ENCODE data around the gene ARHGEF17. TPM values are rescaled to one million over a fixed set of nuclear protein-coding genes. Genes with fewer than 3 reads are reported as not detected.

Gene ARHGEF17
- total RNA-seq, 1 donor from 2014 or later, result 51.5 TPM

DNA sequence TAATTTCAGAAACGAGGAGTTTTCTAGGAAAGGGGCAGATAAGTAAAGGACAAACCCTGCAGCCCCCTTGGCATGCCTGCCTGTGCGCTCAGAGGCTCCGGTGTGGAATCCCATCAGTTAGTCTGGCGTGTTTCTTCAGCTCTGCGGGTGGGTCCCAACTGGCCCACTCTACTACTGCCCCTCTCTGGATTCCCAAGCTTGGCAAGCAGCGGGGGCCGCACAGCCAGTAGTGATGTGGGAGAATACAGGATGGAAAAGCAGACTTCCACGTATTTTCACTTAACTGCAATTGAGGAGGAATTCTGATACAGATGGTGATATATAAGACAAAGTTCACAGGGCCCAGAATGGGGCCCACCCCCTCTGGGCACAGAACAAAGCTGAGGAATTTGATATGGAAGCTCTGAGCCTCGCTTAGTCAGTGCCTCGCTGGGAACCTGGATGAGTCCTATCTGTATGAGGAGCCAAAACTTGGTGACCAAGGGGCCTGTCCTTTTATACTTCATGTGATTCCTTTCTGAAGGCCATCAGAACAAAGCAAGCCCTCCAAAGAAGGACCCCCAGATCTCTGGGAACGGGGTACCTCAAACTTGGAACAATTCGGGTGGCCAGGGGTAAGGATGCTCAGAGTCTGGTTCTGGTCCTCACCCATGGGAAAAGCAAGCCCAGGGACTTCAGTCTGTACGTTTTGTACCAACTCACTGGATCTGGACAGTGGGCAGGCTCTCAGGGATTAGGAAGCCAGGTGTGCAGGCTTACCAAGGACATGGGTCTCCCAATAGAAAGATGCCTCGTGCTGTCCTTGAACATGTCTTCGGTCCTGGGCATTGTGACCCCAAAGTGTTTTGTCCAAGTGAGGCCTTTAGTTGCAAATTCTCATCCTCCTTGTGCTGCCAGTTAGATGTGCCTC, 94.1 kb downstream of the ARHGEF17 start:
- intact Hi-C loops (cut with DNase I), result loop anchor here (10.0 kb wide), 1 partner anchor 223 kb away; no protein-coding TSS in a partner anchor
- no peak for DNase-seq
- no peak for ATAC-seq (ENCODE audit: poor library complexity)

DNA sequence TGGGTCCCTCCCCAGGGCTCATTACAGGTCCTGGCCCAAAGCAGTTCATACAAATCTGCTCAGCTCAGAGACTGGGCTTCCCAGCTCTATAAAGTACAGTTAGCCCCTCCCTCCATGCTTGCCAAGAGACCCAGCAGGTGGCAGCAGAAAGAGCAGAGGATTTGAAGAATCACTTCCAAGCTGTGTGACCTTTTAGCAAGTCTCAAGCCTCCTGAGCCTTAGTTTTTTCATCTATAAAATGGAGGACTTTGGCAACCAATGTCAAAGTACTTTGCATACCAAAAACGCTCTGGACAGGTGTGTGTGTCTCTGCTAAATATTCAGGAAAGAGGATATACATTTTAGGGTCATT, 94.7 kb downstream of the ARHGEF17 start:
- ATAC-seq (ENCODE audit: poor library complexity) (no peak), DNase-seq (no peak)
- intact Hi-C loops (cut with DNase I), result loop anchor here (10.0 kb wide), 1 partner anchor 222 kb away; no protein-coding TSS in a partner anchor

DNA sequence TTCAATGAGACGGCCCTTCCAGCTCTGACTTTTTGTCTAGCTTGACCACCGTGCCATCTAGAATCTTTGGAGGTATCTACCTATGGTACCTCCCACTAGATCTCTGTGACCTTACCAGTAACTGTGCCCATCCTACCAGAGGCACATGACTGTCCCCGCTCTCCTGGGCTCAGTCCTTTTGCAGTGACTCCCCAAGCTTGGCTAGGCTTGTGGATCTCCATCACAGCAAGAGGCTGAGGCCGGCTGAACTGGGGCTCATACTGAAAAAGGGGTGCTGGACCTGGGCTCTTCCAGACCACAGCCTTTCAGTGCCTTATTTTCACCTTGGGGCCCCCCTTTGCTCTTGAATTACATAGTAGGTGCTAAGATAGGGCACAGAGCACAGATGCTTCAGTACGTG, 95.5 kb downstream of the ARHGEF17 start:
- DNase-seq (no peak), ATAC-seq (ENCODE audit: poor library complexity) (peak; percentile 13)
- intact Hi-C loops (cut with DNase I), result loop anchor here (10.0 kb wide), 1 partner anchor 221 kb away; no protein-coding TSS in a partner anchor

DNA sequence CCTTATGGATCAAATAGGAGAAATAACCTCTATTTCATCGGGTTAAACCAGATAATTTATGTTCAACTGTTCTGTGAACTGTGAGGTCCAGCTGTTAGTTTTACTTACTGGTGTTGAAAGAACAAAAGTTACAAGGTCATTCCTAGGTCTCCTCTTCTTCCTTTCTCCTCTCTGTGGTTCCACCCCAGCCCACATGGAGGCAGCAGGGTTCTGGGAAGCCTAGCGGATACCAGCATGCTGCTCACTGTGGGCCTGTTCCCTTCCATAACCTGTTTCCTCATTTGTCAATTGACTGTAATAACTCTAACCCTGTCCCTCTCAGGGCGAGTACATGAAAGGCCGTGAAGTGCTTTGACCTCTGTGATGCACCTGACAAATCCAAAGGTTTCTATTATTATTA, 96.0 kb downstream of the ARHGEF17 start:
- intact Hi-C loops (cut with DNase I), result loop anchor here (10.0 kb wide), 1 partner anchor 221 kb away; no protein-coding TSS in a partner anchor
- DNase-seq, result peak; percentile 83

DNA sequence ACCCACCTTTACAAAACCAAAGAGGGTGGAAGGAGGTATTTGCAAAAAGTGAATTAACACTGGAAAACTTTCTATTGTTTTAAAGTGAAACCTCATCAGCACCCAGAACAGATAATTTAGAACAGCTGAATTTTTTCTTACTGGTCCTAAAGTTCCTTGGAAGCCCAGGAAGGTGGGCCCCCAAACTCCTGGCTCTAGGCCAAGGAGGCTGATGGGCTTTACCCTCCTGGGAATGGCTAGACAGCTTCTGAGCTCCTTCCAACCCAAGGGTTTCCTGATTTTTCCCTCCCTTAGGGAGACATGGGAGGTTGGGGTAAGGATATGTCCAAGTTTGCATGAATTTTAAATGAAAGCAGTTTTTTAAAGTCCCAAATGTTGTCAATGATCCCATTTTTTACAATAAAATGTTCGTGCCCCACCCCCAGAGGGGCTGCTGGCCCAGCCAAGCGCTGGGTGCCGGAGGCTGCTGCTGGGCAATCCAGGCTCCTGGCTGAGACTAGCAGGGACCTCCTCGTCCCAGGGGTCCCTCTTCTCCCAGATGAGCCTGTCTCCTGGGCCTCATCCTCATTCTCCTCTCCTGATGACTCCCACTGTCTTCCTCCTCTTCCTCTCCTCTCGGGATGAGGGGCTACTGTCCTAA, 96.5 kb downstream of the ARHGEF17 start:
- ATAC-seq (ENCODE audit: poor library complexity), result no peak

More for the DNA sequence above, 96.0 kb downstream of the ARHGEF17 start:
- ATAC-seq (ENCODE audit: poor library complexity), result peak; percentile 93

DNA sequence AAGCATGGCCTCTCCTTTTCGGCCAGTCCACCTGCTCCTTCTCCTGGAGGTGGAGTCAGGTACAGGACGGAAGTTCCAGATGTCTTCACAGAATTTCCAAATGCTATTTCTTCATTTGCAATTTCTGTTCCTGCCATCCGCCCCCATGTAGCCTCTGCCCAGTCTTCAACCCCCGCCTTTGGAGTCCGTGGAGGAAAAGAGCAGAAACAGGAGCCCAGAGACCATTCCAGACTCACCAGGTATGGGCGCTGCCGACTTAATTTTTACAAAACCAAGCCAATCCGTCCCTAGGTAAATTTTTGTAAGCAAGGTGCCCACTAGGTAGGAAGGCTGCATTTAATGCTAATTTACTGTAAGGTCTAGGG, 97.1 kb downstream of the ARHGEF17 start:
- intact Hi-C loops (cut with DNase I), result loop anchor here (10.0 kb wide), 1 partner anchor 220 kb away; no protein-coding TSS in a partner anchor
- DNase-seq (no peak), ATAC-seq (ENCODE audit: poor library complexity) (no peak)

More for the DNA sequence above, 96.5 kb downstream of the ARHGEF17 start:
- intact Hi-C loops (cut with DNase I), result loop anchor here (10.0 kb wide), 1 partner anchor 220 kb away; no protein-coding TSS in a partner anchor
- no peak for DNase-seq

DNA sequence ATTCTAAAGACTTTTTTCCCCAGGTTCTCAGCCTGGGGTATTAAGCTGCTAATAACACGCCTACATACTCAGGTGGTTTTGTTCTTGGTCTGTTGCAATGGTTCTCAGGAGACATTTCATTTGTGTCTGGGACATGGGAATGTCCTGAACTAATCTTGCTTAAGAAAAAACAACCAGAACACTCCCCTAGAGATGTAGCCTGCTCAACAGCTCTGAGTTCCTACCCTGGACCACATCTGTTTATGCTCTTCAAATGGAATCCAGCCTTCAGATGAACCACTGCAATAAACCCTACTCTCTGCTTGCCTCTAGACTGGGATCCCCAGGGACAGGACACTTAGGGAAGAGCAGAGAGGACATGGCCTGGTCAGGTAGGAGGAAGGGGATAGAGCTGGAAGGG, 98.1 kb downstream of the ARHGEF17 start:
- ATAC-seq (ENCODE audit: poor library complexity), result no peak
- DNase-seq, result no peak
- intact Hi-C loops (cut with DNase I), result loop anchor here (10.0 kb wide), 1 partner anchor 219 kb away; no protein-coding TSS in a partner anchor

DNA sequence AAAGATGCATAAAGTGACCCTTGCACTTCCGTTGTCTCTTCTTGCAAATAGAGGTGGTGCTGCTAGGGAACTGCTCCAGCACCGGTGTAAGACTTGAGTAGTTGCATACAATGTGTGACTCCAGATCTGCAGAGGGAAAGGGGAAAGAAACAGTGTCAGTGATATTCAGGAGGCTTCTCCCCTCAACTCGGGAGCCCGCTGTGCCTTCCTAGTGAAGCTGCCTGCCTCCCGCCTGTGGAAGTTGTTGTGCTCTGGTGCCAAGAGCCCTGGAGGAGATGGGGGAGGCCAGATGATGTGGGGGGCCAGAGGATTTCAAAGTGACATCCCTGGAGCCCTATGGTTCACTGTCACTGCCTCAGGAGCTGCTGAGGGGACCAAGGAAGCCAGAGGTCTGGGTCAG, 98.5 kb downstream of the ARHGEF17 start:
- ATAC-seq (ENCODE audit: poor library complexity) (no peak), DNase-seq (no peak)
- intact Hi-C loops (cut with DNase I), result loop anchor here (10.0 kb wide), 1 partner anchor 218 kb away; no protein-coding TSS in a partner anchor

DNA sequence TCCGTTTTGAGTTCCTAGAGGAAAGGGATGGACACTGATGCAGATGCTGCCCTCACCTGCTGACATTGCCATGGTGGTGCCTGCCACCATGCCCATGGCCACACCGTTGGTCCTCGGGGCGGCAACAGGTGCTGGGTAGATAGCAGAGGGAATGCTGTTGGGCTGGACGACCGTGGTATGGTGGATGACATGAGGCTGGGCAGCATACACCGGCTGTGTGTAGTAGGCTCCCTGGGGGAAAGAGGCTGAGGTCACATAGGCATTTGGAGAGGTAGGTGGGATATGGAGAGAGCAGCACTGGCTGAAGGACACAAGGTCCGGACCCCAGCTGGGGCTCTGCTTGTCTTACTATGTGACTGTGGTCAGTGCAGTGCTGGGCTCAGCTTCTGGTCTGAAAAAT, 101.4 kb downstream of the ARHGEF17 start:
- intact Hi-C loops (cut with DNase I), result loop anchor here (10.0 kb wide), 1 partner anchor 215 kb away; no protein-coding TSS in a partner anchor
- DNase-seq (no peak), ATAC-seq (ENCODE audit: poor library complexity) (no peak)

DNA sequence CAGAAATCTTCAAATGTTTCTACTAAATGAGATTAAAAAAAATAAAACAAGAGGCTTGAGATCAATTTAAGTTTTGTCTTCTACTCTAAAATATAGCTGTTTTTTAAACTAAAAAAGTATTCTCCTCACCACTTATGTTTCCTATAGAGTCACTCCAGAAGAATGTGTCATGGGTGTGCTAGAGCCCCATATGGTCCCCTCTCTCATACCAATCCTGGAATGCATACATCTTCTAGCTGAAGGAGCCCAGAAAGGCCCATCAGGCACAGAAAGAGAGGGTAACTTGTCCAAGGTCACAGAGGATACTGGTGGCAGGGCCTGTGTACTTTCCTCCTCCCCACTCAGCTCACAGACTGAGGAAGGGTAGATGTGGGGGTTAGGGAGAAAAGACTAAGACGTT, 102.6 kb downstream of the ARHGEF17 start:
- no peak for ATAC-seq (ENCODE audit: poor library complexity)
- intact Hi-C loops (cut with DNase I), result loop anchor here (2.0 kb wide), 1 partner anchor 242 kb away; no protein-coding TSS in a partner anchor
- DNase-seq, result no peak

DNA sequence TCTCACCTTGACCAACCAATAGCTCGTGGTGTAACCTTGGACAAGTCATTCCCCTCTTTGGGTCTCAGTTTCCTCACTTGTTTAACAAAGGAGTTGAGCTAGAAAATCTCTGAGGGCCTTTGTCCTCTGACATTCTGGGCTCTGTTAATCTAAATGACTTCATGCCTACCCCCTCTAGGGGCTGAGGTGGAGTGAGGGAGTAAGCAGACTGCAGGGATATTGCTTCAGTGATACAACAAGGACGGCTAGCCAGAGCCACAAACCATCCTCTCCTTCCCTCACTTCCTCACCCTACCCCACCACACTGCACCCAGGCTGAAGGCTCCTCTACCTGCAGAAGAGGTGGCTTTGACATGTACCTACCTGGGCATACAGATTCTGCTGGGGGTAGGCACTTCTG, 103.0 kb downstream of the ARHGEF17 start:
- no peak for ATAC-seq (ENCODE audit: poor library complexity)

DNA sequence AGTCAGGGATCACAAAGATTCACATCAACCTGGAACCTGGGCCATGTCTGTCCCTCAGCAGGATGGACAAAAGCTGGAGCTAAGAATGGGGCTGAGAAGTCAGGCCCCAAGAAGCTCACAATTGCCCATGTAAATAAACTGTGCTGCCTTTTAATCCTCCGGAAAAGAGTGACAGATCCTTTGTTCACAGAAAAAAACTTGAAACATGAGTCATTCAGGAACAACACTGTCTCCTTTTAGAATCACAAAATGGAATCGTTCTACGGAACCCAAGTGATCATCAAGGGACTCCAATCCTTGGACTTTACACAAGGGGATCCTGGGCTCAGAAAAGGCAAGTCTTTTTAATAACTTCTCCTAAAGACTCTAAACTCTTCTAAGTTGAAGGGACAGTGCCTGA, 104.2 kb downstream of the ARHGEF17 start:
- intact Hi-C loops (cut with DNase I), result no loop called here
- no peak for ATAC-seq (ENCODE audit: poor library complexity)
- DNase-seq, result no peak

More for the DNA sequence above, 103.0 kb downstream of the ARHGEF17 start:
- intact Hi-C loops (cut with DNase I), result loop anchor here (2.0 kb wide), 1 partner anchor 242 kb away; no protein-coding TSS in a partner anchor
- DNase-seq, result no peak

DNA sequence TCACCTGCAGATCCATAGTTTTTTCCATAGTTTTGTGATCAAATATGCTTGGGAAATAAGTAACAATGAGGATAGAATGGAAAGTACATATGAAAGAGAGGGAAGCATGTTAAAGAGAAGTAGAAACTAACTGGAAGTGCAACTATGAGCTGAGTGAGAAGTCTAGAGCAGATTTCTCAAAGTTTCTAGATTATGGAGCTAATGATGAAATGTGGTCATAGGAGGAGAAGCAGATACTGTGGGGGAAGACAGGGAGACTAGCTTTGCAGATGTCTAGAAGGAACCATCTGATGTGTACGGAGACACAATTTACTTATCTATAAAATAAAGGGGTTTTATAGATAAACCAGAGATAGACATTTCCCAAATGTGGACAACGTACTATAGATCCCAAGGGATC, 105.2 kb downstream of the ARHGEF17 start:
- no peak for ATAC-seq (ENCODE audit: poor library complexity)
- intact Hi-C loops (cut with DNase I), result no loop called here
- no peak for DNase-seq

DNA sequence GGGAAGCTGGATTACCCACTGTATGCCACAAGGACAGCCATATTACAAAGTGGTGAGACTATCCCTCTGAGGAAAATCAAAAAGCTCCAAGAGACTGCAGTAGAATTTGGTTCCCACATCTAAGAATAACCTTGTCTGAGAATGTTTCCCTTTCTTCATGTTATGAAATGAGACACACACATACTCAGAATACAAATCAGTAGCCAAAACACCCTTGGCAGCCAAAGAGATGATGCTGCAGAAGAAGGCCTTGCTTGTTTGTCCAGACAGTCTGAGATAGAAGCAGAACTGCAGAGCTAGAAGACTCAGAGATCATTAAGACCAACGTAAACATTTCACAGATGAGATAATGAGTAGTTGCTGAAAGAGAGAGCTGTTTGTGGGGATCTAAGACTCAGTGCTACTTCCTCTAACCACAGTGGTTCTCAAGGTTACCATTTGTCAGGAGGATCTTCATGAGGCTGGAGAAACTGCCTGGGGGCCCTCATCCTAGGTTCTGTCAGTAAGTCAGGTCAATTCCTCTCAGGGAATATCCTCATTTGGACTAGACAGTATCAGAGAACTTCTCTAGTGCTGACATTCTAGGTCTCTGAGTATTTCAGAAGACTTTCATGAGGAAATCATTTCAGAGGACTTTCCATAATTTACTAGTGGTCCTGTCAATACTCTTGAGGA, 107.0 kb downstream of the ARHGEF17 start:
- intact Hi-C loops (cut with DNase I), result no loop called here
- no peak for ATAC-seq (ENCODE audit: poor library complexity)
- no peak for DNase-seq

DNA sequence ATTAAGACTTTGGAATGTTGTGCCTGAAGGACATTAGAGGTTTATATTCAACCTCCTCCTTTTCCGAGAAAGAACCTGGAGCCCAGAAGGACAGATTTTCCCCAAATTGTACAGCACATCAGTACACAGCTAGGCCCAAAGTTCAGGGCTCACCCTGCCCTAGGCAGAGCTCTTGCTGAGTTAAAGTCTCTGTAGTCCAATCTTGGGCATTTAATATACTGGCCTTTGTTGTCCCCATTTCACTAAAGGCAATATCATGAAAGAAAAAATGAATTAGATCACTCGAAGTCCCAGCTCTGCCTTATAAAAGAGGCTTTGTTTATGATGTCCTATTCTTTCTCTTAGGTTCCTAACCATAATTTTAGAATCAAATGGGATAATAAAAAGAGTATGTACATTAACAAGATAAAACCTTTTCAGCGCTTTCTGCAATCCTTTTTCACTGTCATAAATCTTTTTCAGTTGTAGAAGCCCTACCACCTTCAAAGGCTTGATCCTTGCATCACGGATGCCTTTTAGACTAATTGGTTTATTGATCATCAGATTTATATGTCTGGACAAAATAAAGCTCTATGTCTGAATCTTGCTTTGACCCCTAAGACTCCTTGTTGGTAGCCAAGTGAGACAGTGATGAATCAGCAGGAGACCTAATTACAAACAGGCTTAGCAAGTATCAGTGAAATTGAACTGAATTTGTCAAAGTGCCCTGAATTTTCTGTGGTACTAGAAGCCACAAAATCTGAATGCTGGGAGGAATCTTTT, 108.0 kb downstream of the ARHGEF17 start:
- ATAC-seq (ENCODE audit: poor library complexity) (no peak), DNase-seq (no peak)
- intact Hi-C loops (cut with DNase I), result no loop called here

DNA sequence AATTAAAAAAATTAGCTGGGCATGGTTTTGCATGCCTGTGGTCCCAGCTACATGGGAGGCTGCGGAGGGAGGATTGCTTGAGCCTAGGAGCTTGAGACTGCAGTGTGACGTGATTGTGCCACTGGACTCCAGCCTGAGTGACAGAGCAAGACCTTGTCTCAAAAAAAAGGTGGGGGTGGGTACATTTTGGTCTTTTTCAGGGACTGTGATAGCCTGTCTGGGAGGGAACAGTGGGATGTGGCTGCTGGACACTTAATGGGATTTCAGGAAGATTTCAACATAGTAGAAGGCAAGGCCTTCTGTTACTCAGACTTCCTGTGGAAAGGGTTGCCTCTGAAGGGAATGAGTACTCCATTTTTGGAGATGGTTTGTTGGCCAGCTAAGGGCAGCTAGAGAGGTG, 108.7 kb downstream of the ARHGEF17 start:
- DNase-seq (no peak), ATAC-seq (ENCODE audit: poor library complexity) (no peak)
- intact Hi-C loops (cut with DNase I), result no loop called here

Data from Right ventricle myocardium superior (tissue), 1 donor.